K562 (cell line): ENCODE data around the gene CREBL2.

Experiments
- GTF2F1 ChIP-seq: IDR thresholded peaks from 2 replicates; pipeline ENCODE4 v1.6.1; 2011; ENCODE audit warnings: low read depth, low read length, improper control_type of control experiment
- MECOM ChIP-seq: fragments of 250-450 bp; sonication (Bioruptor Pico); IDR thresholded peaks from 2 replicates; pipeline ENCODE4 v1.8.0; 2022; ENCODE audit warnings: inconsistent platforms
- NR2C2 ChIP-seq, 2 experiments: fragments of 200-800 bp in 1 of 2; sonication (Bioruptor generic) in 1 of 2; sonication (generic) in 1 of 2; formaldehyde crosslinking in 1 of 2; IDR thresholded peaks; 2 replicates each; pipeline versions ENCODE4 v1.6.1 to v1.8.0; 2016 to 2022; ENCODE audit warnings: mild to moderate bottlenecking in 1 of 2, missing compliant biosample characterization in 1 of 2, missing genetic modification characterization in 1 of 2, missing genetic modification reagents in 1 of 2
- ZNF175 ChIP-seq: fragments of 200-800 bp; sonication (Bioruptor generic); IDR thresholded peaks from 2 replicates; pipeline ENCODE4 v1.6.1; 2016; ENCODE audit warnings: low read depth, mild to moderate bottlenecking, missing genetic modification characterization, missing compliant biosample characterization
- TF ChIP-seq, protein P1 (sequence below), 3 experiments: IDR thresholded peaks in 2 of 3; conservative IDR thresholded peaks in 1 of 3; 2 replicates each; pipeline ENCODE4 v1.5.1; 2011 to 2012; ENCODE audit warnings: low read length in 3 of 3, mild to moderate bottlenecking in 3 of 3, control low read depth in 2 of 3, improper control_type of control experiment in 1 of 3, inconsistent platforms in 1 of 3, low read depth in 1 of 3, mixed read lengths in 1 of 3, moderate library complexity in 1 of 3; ENCODE audit not compliant: insufficient read depth in 2 of 3
- TF ChIP-seq, protein P2 (sequence below): sonication (generic); formaldehyde crosslinking; IDR thresholded peaks from 2 replicates; pipeline ENCODE4 v1.9.0; 2022; ENCODE audit warnings: mild to moderate bottlenecking, missing genetic modification reagents

DNA sequence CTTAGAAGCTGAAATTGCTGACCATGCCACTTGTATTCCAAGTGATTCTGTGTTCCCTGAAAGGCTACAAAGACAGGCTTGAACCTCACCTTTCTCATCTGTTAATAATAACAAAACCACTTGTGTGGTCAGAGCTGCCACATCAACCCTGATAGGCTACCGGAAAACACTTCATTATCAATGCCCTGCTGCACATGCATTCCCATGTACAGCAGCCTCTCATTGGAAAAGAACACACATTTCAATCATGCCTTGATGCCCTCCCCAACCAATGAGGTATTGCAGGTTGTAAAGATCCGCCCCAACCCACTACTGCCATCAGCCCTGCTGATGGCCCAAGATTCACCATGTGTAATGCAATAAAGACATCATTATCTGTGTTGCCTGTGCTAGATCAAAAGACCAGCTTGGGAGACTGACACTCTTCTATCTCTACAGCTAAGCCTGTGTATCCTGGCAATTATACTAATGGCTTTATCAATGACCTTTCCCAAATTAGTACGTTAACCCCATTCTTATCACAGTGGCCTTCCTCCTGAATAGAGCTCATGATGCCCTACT lies 81.5 kb downstream of the CREBL2 start:
- TF ChIP-seq NR2C2 (CRISPR knock-in tag; IDR thresholded peaks at IDR 0.05) = no peak
- TF ChIP-seq NR2C2 (tag; IDR thresholded peaks at IDR 0.05) = no peak
- TF ChIP-seq, protein P1, sequence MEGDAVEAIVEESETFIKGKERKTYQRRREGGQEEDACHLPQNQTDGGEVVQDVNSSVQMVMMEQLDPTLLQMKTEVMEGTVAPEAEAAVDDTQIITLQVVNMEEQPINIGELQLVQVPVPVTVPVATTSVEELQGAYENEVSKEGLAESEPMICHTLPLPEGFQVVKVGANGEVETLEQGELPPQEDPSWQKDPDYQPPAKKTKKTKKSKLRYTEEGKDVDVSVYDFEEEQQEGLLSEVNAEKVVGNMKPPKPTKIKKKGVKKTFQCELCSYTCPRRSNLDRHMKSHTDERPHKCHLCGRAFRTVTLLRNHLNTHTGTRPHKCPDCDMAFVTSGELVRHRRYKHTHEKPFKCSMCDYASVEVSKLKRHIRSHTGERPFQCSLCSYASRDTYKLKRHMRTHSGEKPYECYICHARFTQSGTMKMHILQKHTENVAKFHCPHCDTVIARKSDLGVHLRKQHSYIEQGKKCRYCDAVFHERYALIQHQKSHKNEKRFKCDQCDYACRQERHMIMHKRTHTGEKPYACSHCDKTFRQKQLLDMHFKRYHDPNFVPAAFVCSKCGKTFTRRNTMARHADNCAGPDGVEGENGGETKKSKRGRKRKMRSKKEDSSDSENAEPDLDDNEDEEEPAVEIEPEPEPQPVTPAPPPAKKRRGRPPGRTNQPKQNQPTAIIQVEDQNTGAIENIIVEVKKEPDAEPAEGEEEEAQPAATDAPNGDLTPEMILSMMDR (IDR thresholded peaks at IDR 0.05 in 2 of 3, conservative IDR thresholded peaks at IDR 0.05 in 1 of 3; ENCODE audit: insufficient read depth in 2 of 3, low read depth in 1 of 3, low read length in 3 of 3) = no peak
- TF ChIP-seq GTF2F1 = no peak
- TF ChIP-seq MECOM (CRISPR knock-in tag) = no peak
- TF ChIP-seq ZNF175 (CRISPR knock-in tag) = no peak
- TF ChIP-seq, protein P2, sequence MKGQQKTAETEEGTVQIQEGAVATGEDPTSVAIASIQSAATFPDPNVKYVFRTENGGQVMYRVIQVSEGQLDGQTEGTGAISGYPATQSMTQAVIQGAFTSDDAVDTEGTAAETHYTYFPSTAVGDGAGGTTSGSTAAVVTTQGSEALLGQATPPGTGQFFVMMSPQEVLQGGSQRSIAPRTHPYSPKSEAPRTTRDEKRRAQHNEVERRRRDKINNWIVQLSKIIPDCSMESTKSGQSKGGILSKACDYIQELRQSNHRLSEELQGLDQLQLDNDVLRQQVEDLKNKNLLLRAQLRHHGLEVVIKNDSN (CRISPR knock-in tag) = no peak
